Measurements from ENCODE around the gene ARHGEF19. TPM values are rescaled to one million over a fixed set of nuclear protein-coding genes. Genes with fewer than 3 reads are reported as not detected.

Gene ARHGEF19
- total RNA-seq, 1 experiment from 2014 or later: 13.8 TPM

GRCh38 chr1:16208270-16208987 lies 4.0 kb downstream of the ARHGEF19 start:
- Histone ChIP-seq H3K27ac (ENCODE audit: low read length) (no peak overlapping the region), H3K27me3 (ENCODE audit: low read length) (no peaks in the 10 kb centered on the region), H3K4me1 (ENCODE audit: insufficient read depth, low read length) (peaks cover 18% of the 10 kb centered on the region), H2AFZ (ENCODE audit: low read length) (no peak overlapping the region), H3K9ac (ENCODE audit: low read length) (no peak overlapping the region), H3K9me3 (ENCODE audit: low read length) (no peaks in the 10 kb centered on the region), H3K9me2 (replicated peaks; ENCODE audit: low read length) (no peaks in the 10 kb centered on the region), H3K79me2 (ENCODE audit: low read length) (peaks cover 6% of the 10 kb centered on the region; the same call in 1 of the 2 replicates), H3K36me3 (ENCODE audit: low read depth, low read length) (no peaks in the 10 kb centered on the region), H4K20me1 (ENCODE audit: low read length) (no peaks in the 10 kb centered on the region), H3K4me3 (ENCODE audit: low read length) (no peak overlapping the region), H3K4me2 (ENCODE audit: low read length) (no peak overlapping the region), H3F3A (ENCODE audit: low read length, unreplicated experiment) (no peaks in the 10 kb centered on the region)
- ATAC-seq (no peak), DNase-seq (peak; percentile 22)
- POLR2A ChIA-PET (ENCODE audit: unreplicated experiment): no interaction called here
- no TSS peak for BruUV-seq (replicated peaks)
- intact Hi-C loops (cut with micrococcal nuclease): loop anchor here (5.0 kb wide), 1 partner anchor 34 kb away; no protein-coding TSS in a partner anchor
- CTCF ChIA-PET: no interaction called here
- no peak for TF ChIP-seq EZH2 (IDR thresholded peaks at IDR 0.05; ENCODE audit: low read length, unreplicated experiment)
- TF ChIP-seq CTCF (conservative IDR thresholded peaks at IDR 0.05; ENCODE audit: low read depth, low read length): no peak
- no peak for TF ChIP-seq EZH2phosphoT487 (IDR thresholded peaks at IDR 0.05; ENCODE audit: borderline replicate concordance, low read length)

- no peak for DNase-seq
- Histone ChIP-seq H3K4me3 (ENCODE audit: low read length) (peak overlapping the region; percentile 65), H3K4me2 (ENCODE audit: low read length) (peak overlapping the region; percentile 83), H3K79me2 (ENCODE audit: low read length) (peaks cover 6% of the 10 kb centered on the region; the same call in 1 of the 2 replicates), H4K20me1 (ENCODE audit: low read length) (no peaks in the 10 kb centered on the region), H3K36me3 (ENCODE audit: low read depth, low read length) (no peaks in the 10 kb centered on the region), H2AFZ (ENCODE audit: low read length) (peak overlapping the region; percentile 71), H3K27ac (ENCODE audit: low read length) (peak overlapping the region; percentile 82), H3K4me1 (ENCODE audit: insufficient read depth, low read length) (peaks cover 17% of the 10 kb centered on the region), H3F3A (ENCODE audit: low read length, unreplicated experiment) (no peaks in the 10 kb centered on the region), H3K9ac (ENCODE audit: low read length) (peak overlapping the region; percentile 62), H3K9me2 (replicated peaks; ENCODE audit: low read length) (no peaks in the 10 kb centered on the region), H3K27me3 (ENCODE audit: low read length) (no peaks in the 10 kb centered on the region), H3K9me3 (ENCODE audit: low read length) (no peaks in the 10 kb centered on the region)
- TF ChIP-seq CTCF (conservative IDR thresholded peaks at IDR 0.05; ENCODE audit: low read depth, low read length): no peak
- no peak for TF ChIP-seq EZH2phosphoT487 (IDR thresholded peaks at IDR 0.05; ENCODE audit: borderline replicate concordance, low read length)
- TF ChIP-seq EZH2 (IDR thresholded peaks at IDR 0.05; ENCODE audit: low read length, unreplicated experiment): no peak
- ChIA-PET CTCF (interaction anchor here (0.5 to 1.3 kb wide), 3 partner anchors 9 to 129 kb away, joined by 3 to 10 read pairs (median 5); no protein-coding TSS in a partner anchor), POLR2A (ENCODE audit: unreplicated experiment) (interaction anchor here (0.6 to 1.0 kb wide), 4 partner anchors 9 to 74 kb away, joined by 3 to 5 read pairs (median 4); no protein-coding TSS in a partner anchor)
- ATAC-seq: no peak
- intact Hi-C loops (cut with micrococcal nuclease): loop anchor here (5.0 kb wide), 1 partner anchor 35 kb away; no protein-coding TSS in a partner anchor
- BruUV-seq (replicated peaks): TSS peak; percentile 99
Observed at GRCh38 chr1:16207318-16208269, 4.9 kb downstream of the ARHGEF19 start.
